ENCODE measurements around the gene ECPAS. TPM values are rescaled to one million over a fixed set of nuclear protein-coding genes. Genes with fewer than 3 reads are reported as not detected.

ECPAS gene
- total RNA-seq, 1 experiment from 2014 or later = 116 TPM

GRCh38 chr9:111399772-111400563, 84.2 kb downstream of the ECPAS start:
- intact Hi-C loops (cut with micrococcal nuclease; ENCODE audit: unreplicated experiment) = no loop called here
- no peaks in the 10 kb centered on the region for H3K27me3 ChIP-seq (replicated peaks; ENCODE audit: insufficient read depth, low read depth, low read length, poor library complexity)
- no peaks in the 10 kb centered on the region for H3K4me1 ChIP-seq (ENCODE audit: insufficient read depth, low read length, poor library complexity, severe bottlenecking)
- ChIA-PET POLR2A (ENCODE audit: low non-redundant PET) (no interaction called here), CTCF (no interaction called here)
- H3K4me3 ChIP-seq (ENCODE audit: low read depth, low read length, poor library complexity, severe bottlenecking) = no peak overlapping the region
- peaks cover 65% of the 10 kb centered on the region for H3K36me3 ChIP-seq (ENCODE audit: insufficient read depth, low read length, poor library complexity, severe bottlenecking)
- H3K9me3 ChIP-seq (ENCODE audit: low read depth, low read length, poor library complexity, severe bottlenecking) = peaks cover 20% of the 10 kb centered on the region
- no TSS peak for BruUV-seq (replicated peaks)
- no peak overlapping the region for H3K27ac ChIP-seq (ENCODE audit: low read depth, low read length, poor library complexity, severe bottlenecking)
- no peak for TF ChIP-seq EZH2 (IDR thresholded peaks at IDR 0.05; ENCODE audit: borderline replicate concordance, low read depth, low read length, poor library complexity, severe bottlenecking)
- TF ChIP-seq, protein P1, sequence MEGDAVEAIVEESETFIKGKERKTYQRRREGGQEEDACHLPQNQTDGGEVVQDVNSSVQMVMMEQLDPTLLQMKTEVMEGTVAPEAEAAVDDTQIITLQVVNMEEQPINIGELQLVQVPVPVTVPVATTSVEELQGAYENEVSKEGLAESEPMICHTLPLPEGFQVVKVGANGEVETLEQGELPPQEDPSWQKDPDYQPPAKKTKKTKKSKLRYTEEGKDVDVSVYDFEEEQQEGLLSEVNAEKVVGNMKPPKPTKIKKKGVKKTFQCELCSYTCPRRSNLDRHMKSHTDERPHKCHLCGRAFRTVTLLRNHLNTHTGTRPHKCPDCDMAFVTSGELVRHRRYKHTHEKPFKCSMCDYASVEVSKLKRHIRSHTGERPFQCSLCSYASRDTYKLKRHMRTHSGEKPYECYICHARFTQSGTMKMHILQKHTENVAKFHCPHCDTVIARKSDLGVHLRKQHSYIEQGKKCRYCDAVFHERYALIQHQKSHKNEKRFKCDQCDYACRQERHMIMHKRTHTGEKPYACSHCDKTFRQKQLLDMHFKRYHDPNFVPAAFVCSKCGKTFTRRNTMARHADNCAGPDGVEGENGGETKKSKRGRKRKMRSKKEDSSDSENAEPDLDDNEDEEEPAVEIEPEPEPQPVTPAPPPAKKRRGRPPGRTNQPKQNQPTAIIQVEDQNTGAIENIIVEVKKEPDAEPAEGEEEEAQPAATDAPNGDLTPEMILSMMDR (conservative IDR thresholded peaks at IDR 0.05; ENCODE audit: low read depth, low read length) = peak; percentile 59
- DNase-seq (ENCODE audit: low spot score) = peak; percentile 19

GRCh38 chr9:111399211-111399739, 84.9 kb downstream of the ECPAS start:
- no peak for DNase-seq (ENCODE audit: low spot score)
- ChIA-PET CTCF (no interaction called here), POLR2A (ENCODE audit: low non-redundant PET) (no interaction called here)
- TF ChIP-seq, protein P1 (conservative IDR thresholded peaks at IDR 0.05; ENCODE audit: low read depth, low read length) = no peak
- no peak for TF ChIP-seq EZH2 (IDR thresholded peaks at IDR 0.05; ENCODE audit: borderline replicate concordance, low read depth, low read length, poor library complexity, severe bottlenecking)
- no peaks in the 10 kb centered on the region for H3K4me1 ChIP-seq (ENCODE audit: insufficient read depth, low read length, poor library complexity, severe bottlenecking)
- no peak overlapping the region for H3K27ac ChIP-seq (ENCODE audit: low read depth, low read length, poor library complexity, severe bottlenecking)
- H3K4me3 ChIP-seq (ENCODE audit: low read depth, low read length, poor library complexity, severe bottlenecking) = no peak overlapping the region
- intact Hi-C loops (cut with micrococcal nuclease; ENCODE audit: unreplicated experiment) = no loop called here
- peaks cover 13% of the 10 kb centered on the region for H3K9me3 ChIP-seq (ENCODE audit: low read depth, low read length, poor library complexity, severe bottlenecking)
- no peaks in the 10 kb centered on the region for H3K27me3 ChIP-seq (replicated peaks; ENCODE audit: insufficient read depth, low read depth, low read length, poor library complexity)
- BruUV-seq (replicated peaks) = no TSS peak
- H3K36me3 ChIP-seq (ENCODE audit: insufficient read depth, low read length, poor library complexity, severe bottlenecking) = peaks cover 65% of the 10 kb centered on the region

GRCh38 chr9:111393971-111394370, 90.2 kb downstream of the ECPAS start:
- Histone ChIP-seq H3K27me3 (replicated peaks; ENCODE audit: insufficient read depth, low read depth, low read length, poor library complexity) (no peaks in the 10 kb centered on the region), H3K36me3 (ENCODE audit: insufficient read depth, low read length, poor library complexity, severe bottlenecking) (peaks cover 63% of the 10 kb centered on the region), H3K9me3 (ENCODE audit: low read depth, low read length, poor library complexity, severe bottlenecking) (no peaks in the 10 kb centered on the region), H3K4me1 (ENCODE audit: insufficient read depth, low read length, poor library complexity, severe bottlenecking) (no peaks in the 10 kb centered on the region), H3K27ac (ENCODE audit: low read depth, low read length, poor library complexity, severe bottlenecking) (no peak overlapping the region), H3K4me3 (ENCODE audit: low read depth, low read length, poor library complexity, severe bottlenecking) (no peak overlapping the region)
- CTCF ChIA-PET = no interaction called here
- POLR2A ChIA-PET (ENCODE audit: low non-redundant PET) = no interaction called here
- no peak for TF ChIP-seq EZH2 (IDR thresholded peaks at IDR 0.05; ENCODE audit: borderline replicate concordance, low read depth, low read length, poor library complexity, severe bottlenecking)
- TF ChIP-seq, protein P1 (conservative IDR thresholded peaks at IDR 0.05; ENCODE audit: low read depth, low read length) = no peak
- DNase-seq (ENCODE audit: low spot score) = no peak
- intact Hi-C loops (cut with micrococcal nuclease; ENCODE audit: unreplicated experiment) = no loop called here
- BruUV-seq (replicated peaks) = no TSS peak

Measured in A673 (cell line).